H1 (cell line): ENCODE measurements around the gene MFAP3L. TPM values are rescaled to one million over a fixed set of nuclear protein-coding genes. Genes with fewer than 3 reads are reported as not detected.

Experiments used
- CTCF ChIA-PET: fragments of 300-600 bp; sonication (Branson Sonifier 250); formaldehyde crosslinking; loops from one replicate; lab custom pipeline; 2021; ENCODE audit not compliant: partially characterized antibody; lab: Charles Lee
- POLR2A ChIA-PET: fragments of 300-600 bp; sonication (Branson Sonifier 250); formaldehyde crosslinking; loops from one replicate; lab custom pipeline; 2021; ENCODE audit warnings: inconsistent platforms; ENCODE audit not compliant: partially characterized antibody; lab: Charles Lee
- DNase-seq, 2 experiments: peaks; one replicate each; pipeline versions ENCODE4 v3.0.0 to v3.0.0-alpha.2; 2010 to 2022; ENCODE audit warnings: low spot score in 2 of 2, low read depth in 1 of 2, mixed read lengths in 1 of 2
- FAIRE-seq: peaks from 2 replicates; lab custom pipeline; 2011; peaks lifted over from hg19 to GRCh38; lab: Jason Lieb, UNC
- H2AFZ ChIP-seq: 2 replicates; pipeline ENCODE4 v1.8.1; 2012; ENCODE audit warnings: low read length, inconsistent platforms
- H2AK5ac ChIP-seq: 2 replicates; pipeline ENCODE4 v1.6.1; 2013; ENCODE audit warnings: low read depth, low read length
- H2BK120ac ChIP-seq: replicated peaks from 2 replicates; pipeline ENCODE3; 2013; ENCODE audit warnings: low read depth, low read length, inconsistent platforms
- H2BK12ac ChIP-seq: 2 replicates; pipeline ENCODE4 v1.6.1; 2013; ENCODE audit warnings: low read depth, low read length
- H2BK15ac ChIP-seq: 2 replicates; pipeline ENCODE4 v1.6.1; 2013; ENCODE audit warnings: low read length
- H2BK20ac ChIP-seq: 2 replicates; pipeline ENCODE4 v1.6.1; 2013; ENCODE audit warnings: low read length
- H2BK5ac ChIP-seq: 2 replicates; pipeline ENCODE4 v1.6.1; 2013; ENCODE audit warnings: low read depth, low read length
- H3K14ac ChIP-seq: 2 replicates; pipeline ENCODE4 v1.6.1; 2013; ENCODE audit warnings: inconsistent platforms; ENCODE audit not compliant: insufficient read length
- H3K18ac ChIP-seq: 2 replicates; pipeline ENCODE4 v1.6.1; 2013; ENCODE audit warnings: low read length; ENCODE audit errors: extremely low read depth
- H3K23ac ChIP-seq: 2 replicates; pipeline ENCODE4 v1.6.1; 2013; ENCODE audit warnings: inconsistent platforms; ENCODE audit not compliant: insufficient read length
- H3K23me2 ChIP-seq: 2 replicates; pipeline ENCODE4 v1.6.1; 2013; ENCODE audit warnings: low read depth, low read length
- H3K27ac ChIP-seq: 2 replicates; pipeline ENCODE4 v1.6.1; 2011; ENCODE audit warnings: low read depth, low read length, inconsistent platforms
- H3K27me3 ChIP-seq, 4 experiments: replicated peaks in 1 of 4; 1 replicate in 1 of 4; 2 replicates in 3 of 4; pipeline versions ENCODE4 v1.6.1 to v1.8.1; 2011 to 2013; ENCODE audit warnings: low read length in 3 of 4, mild to moderate bottlenecking in 3 of 4, inconsistent platforms in 2 of 4, mixed read lengths in 2 of 4, moderate library complexity in 1 of 4; ENCODE audit not compliant: control insufficient read depth in 3 of 4, insufficient read depth in 3 of 4; ENCODE audit errors: extremely low read depth in 1 of 4
- H3K36me3 ChIP-seq, 4 experiments: 2 replicates each; pipeline versions ENCODE4 v1.6.1 to v1.8.1; 2011 to 2013; ENCODE audit warnings: mild to moderate bottlenecking in 4 of 4, low read length in 3 of 4, moderate library complexity in 2 of 4, control low read depth in 1 of 4, inconsistent platforms in 1 of 4; ENCODE audit not compliant: insufficient read depth in 4 of 4, control insufficient read depth in 2 of 4
- H3K4ac ChIP-seq: replicated peaks from 2 replicates; pipeline ENCODE3; 2013; ENCODE audit warnings: low read length, low read depth, mixed read lengths, inconsistent platforms; ENCODE audit not compliant: insufficient read length
- H3K4me1 ChIP-seq, 4 experiments: replicated peaks in 1 of 4; 1 replicate in 1 of 4; 2 replicates in 3 of 4; pipeline versions ENCODE4 v1.6.1 to v1.8.1; 2011 to 2013; ENCODE audit warnings: low read length in 3 of 4, inconsistent platforms in 2 of 4, mixed read lengths in 1 of 4; ENCODE audit not compliant: insufficient read depth in 4 of 4, control insufficient read depth in 3 of 4
- H3K4me2 ChIP-seq, 2 experiments: 2 replicates each; pipeline versions ENCODE4 v1.6.1 to v1.8.1; 2011 to 2013; ENCODE audit warnings: low read depth in 2 of 2, low read length in 2 of 2, control low read depth in 1 of 2, inconsistent platforms in 1 of 2, mild to moderate bottlenecking in 1 of 2; ENCODE audit not compliant: insufficient read depth in 1 of 2
- H3K4me3 ChIP-seq, 4 experiments: fragments of 200-600, 300-600 bp in 1 of 4; sonication (generic), shearing (Covaris generic), sonication (Bioruptor Twin) in 1 of 4; 2 replicates each; pipeline versions ENCODE4 v1.5.1 to v1.8.1; 2011 to 2016; ENCODE audit warnings: low read length in 4 of 4, low read depth in 3 of 4, control low read depth in 2 of 4, inconsistent platforms in 2 of 4, mild to moderate bottlenecking in 2 of 4, mixed read lengths in 1 of 4, moderate library complexity in 1 of 4; ENCODE audit not compliant: insufficient read depth in 2 of 4; ENCODE audit errors: extremely low read depth in 1 of 4
- H3K56ac ChIP-seq: replicated peaks from 2 replicates; pipeline ENCODE3; 2013; ENCODE audit warnings: low read depth, mild to moderate bottlenecking, mixed read lengths, low read length, inconsistent platforms; ENCODE audit not compliant: insufficient read length
- H3K79me1 ChIP-seq: 2 replicates; pipeline ENCODE4 v1.6.1; 2013; ENCODE audit warnings: low read depth, low read length, control low read depth
- H3K79me2 ChIP-seq, 2 experiments: 2 replicates each; pipeline versions ENCODE4 v1.6.1 to v1.8.1; 2012 to 2013; ENCODE audit warnings: low read length in 2 of 2, mild to moderate bottlenecking in 2 of 2, inconsistent platforms in 1 of 2; ENCODE audit not compliant: insufficient read depth in 2 of 2, control insufficient read depth in 1 of 2
- H3K9ac ChIP-seq, 4 experiments: replicated peaks in 1 of 4; 1 replicate in 1 of 4; 2 replicates in 3 of 4; pipeline versions ENCODE4 v1.6.1 to v1.8.1; 2011 to 2013; ENCODE audit warnings: low read depth in 3 of 4, low read length in 3 of 4, control low read depth in 2 of 4, mild to moderate bottlenecking in 2 of 4, moderate library complexity in 2 of 4, inconsistent platforms in 1 of 4; ENCODE audit errors: extremely low read depth in 1 of 4
- H3K9me3 ChIP-seq, 2 experiments: 2 replicates each; pipeline versions ENCODE4 v1.6.1 to v1.8.1; 2012 to 2013; ENCODE audit warnings: mild to moderate bottlenecking in 2 of 2, moderate library complexity in 2 of 2, control low read depth in 1 of 2, inconsistent platforms in 1 of 2, low read depth in 1 of 2, low read length in 1 of 2, mixed read lengths in 1 of 2; ENCODE audit not compliant: insufficient read depth in 2 of 2
- H4K20me1 ChIP-seq, 2 experiments: replicated peaks in 1 of 2; 2 replicates each; pipeline versions ENCODE3 to v1.8.1; 2011 to 2013; ENCODE audit warnings: inconsistent platforms in 2 of 2, low read length in 2 of 2, mild to moderate bottlenecking in 1 of 2; ENCODE audit not compliant: insufficient read depth in 2 of 2, control insufficient read depth in 1 of 2
- H4K5ac ChIP-seq: 2 replicates; pipeline ENCODE4 v1.6.1; 2013; ENCODE audit warnings: low read length, low read depth, mixed read lengths, inconsistent platforms; ENCODE audit not compliant: insufficient read length
- H4K8ac ChIP-seq: 2 replicates; pipeline ENCODE4 v1.8.0; 2013; ENCODE audit warnings: mild to moderate bottlenecking, moderate library complexity, low read length, inconsistent platforms; ENCODE audit not compliant: insufficient read depth; ENCODE audit errors: extremely low read depth
- H4K91ac ChIP-seq: replicated peaks from 2 replicates; pipeline ENCODE3; 2013; ENCODE audit warnings: low read length, mixed read lengths, inconsistent platforms; ENCODE audit not compliant: insufficient read length
- CEBPB ChIP-seq: IDR thresholded peaks from 2 replicates; pipeline ENCODE4 v1.6.1; 2012; ENCODE audit warnings: low read depth, low read length
- E2F6 ChIP-seq: IDR thresholded peaks from 2 replicates; pipeline ENCODE4 v1.6.1; 2012; ENCODE audit warnings: inconsistent platforms
- RNF2 ChIP-seq: fragments of 200-900, 300-1000 bp; sonication (generic); IDR thresholded peaks from 2 replicates; pipeline ENCODE4 v1.7.1; 2016; ENCODE audit warnings: borderline replicate concordance, low read depth, mild to moderate bottlenecking, antibody characterized with exemption, low read length; ENCODE audit not compliant: poor library complexity, severe bottlenecking; ENCODE audit errors: missing control alignments
- SAP30 ChIP-seq: fragments of 300-600 bp; sonication (generic); IDR thresholded peaks from 2 replicates; pipeline ENCODE4 v1.7.1; 2012; ENCODE audit warnings: low read length, moderate library complexity, mild to moderate bottlenecking, inconsistent platforms; ENCODE audit not compliant: insufficient read depth, insufficient replicate concordance
- SIN3A ChIP-seq, 2 experiments: IDR thresholded peaks in 1 of 2; conservative IDR thresholded peaks in 1 of 2; 2 replicates each; pipeline ENCODE4 v1.6.1; 2011 to 2012; ENCODE audit warnings: low read length in 2 of 2, improper control_type of control experiment in 1 of 2, low read depth in 1 of 2, mild to moderate bottlenecking in 1 of 2
- SRF ChIP-seq: IDR thresholded peaks from 2 replicates; pipeline ENCODE4 v1.6.1; 2011; ENCODE audit warnings: mild to moderate bottlenecking, low read depth, low read length, moderate library complexity
- TCF12 ChIP-seq: IDR thresholded peaks from 2 replicates; pipeline ENCODE4 v1.6.1; 2011; ENCODE audit warnings: low read depth, mild to moderate bottlenecking, low read length
- TEAD4 ChIP-seq: IDR thresholded peaks from 2 replicates; pipeline ENCODE4 v1.6.1; 2012; ENCODE audit warnings: low read depth, low read length, inconsistent platforms, mixed read lengths
- YY1 ChIP-seq: IDR thresholded peaks from 2 replicates; pipeline ENCODE4 v1.6.1; 2011; ENCODE audit warnings: low read depth, mild to moderate bottlenecking, low read length
- WGBS, 2 experiments: shearing (Covaris generic) in 1 of 2; methylation state at CpG; one replicate each; pipeline versions ENCODE4 v1.1.6 to v1.1.7; 2013 to 2015; ENCODE audit warnings: low lambda C conversion rate in 2 of 2, mixed read lengths in 2 of 2, inconsistent platforms in 1 of 2, low coverage in 1 of 2, missing lambda C conversion rate in 1 of 2; ENCODE audit not compliant: insufficient replicate concordance in 2 of 2, insufficient coverage in 1 of 2, insufficient read length in 1 of 2; ENCODE audit errors: extremely low coverage in 1 of 2, missing lambda C conversion rate in 1 of 2; 5-methylcytosine and 5-hydroxymethylcytosine counted together
- polyA plus RNA-seq, 7 experiments: library from polyadenylated mRNA; depleted of rRNA in 3 of 7; stranded (reverse) in 5 of 7; unstranded in 2 of 7; fragments of >200 nt in 5 of 7; fragments of 200-250 nt in 2 of 7; gene quantifications; 1 replicate in 5 of 7; 2 replicates in 1 of 7; 4 replicates in 1 of 7; pipeline versions ENCODE4 v1.2.1 to v1.2.3, GENCODE V29; 2011 to 2013; ENCODE audit warnings: missing spikeins in 2 of 7, mixed read lengths in 2 of 7
- total RNA-seq: library from RNA; stranded (reverse); fragmentation: NEBNext Ultra II Directional; extraction: Animal tissue kit (Norgen Biotek cat#: 25700); gene quantifications from 2 replicates; pipeline ENCODE4 v1.2.1, GENCODE V29; 2021

The MFAP3L gene
- total and polyA plus RNA-seq, 2 of the 8 experiments (the other 6 are each of a cell fraction or from before 2014, with no cell fraction given) = 7.0 to 9.8 TPM

- no peaks in the 10 kb centered on the region for H3K9me3 ChIP-seq
- 89% methylated on average over 1 of the region's 1 CpG; no CpG with 5 or more reads in 1 of the 2 experiments for WGBS, 2 experiments
- no peak overlapping the region for H4K91ac ChIP-seq
- H4K20me1 ChIP-seq = no peaks in the 10 kb centered on the region
- H3K56ac ChIP-seq = no peak overlapping the region
- no peaks in the 10 kb centered on the region for H3K27me3 ChIP-seq
- no peak overlapping the region for H3K27ac ChIP-seq
- no peaks in the 10 kb centered on the region for H3K23me2 ChIP-seq
- POLR2A ChIA-PET = no interaction called here
- H3K4me1 ChIP-seq = peaks cover 0 to 9% (median 2%) of the 10 kb centered on the region in 4 experiments; a peak in 3 of 7 replicates
- no peak overlapping the region for H4K5ac ChIP-seq
- H3K4ac ChIP-seq = no peak overlapping the region
- no peaks in the 10 kb centered on the region for H3K79me1 ChIP-seq
- CTCF ChIA-PET = interaction anchor here (1.3 kb wide), 1 partner anchor 8 kb away, joined by 5 read pairs; no protein-coding TSS in a partner anchor
- H3K18ac ChIP-seq = no peak overlapping the region
- peak overlapping the region; percentile 21; the same call in 1 of the 2 replicates for H2BK15ac ChIP-seq
- no peak overlapping the region for H3K4me3 ChIP-seq
- H2BK120ac ChIP-seq = no peak overlapping the region
- H3K23ac ChIP-seq = no peak overlapping the region
- H3K14ac ChIP-seq = no peak overlapping the region
- H2BK20ac ChIP-seq = no peak overlapping the region
- H2BK12ac ChIP-seq = no peak overlapping the region
- no peak overlapping the region for H3K9ac ChIP-seq
- FAIRE-seq (peak; percentile 71), DNase-seq (no peak)
- H4K8ac ChIP-seq = no peak overlapping the region
- no peak overlapping the region for H2AFZ ChIP-seq
- H3K79me2 ChIP-seq = no peaks in the 10 kb centered on the region
- H3K4me2 ChIP-seq = no peak overlapping the region
- no peaks in the 10 kb centered on the region for H3K36me3 ChIP-seq
- H2AK5ac ChIP-seq = no peak overlapping the region
- no peak for TF ChIP-seq SRF
- TF ChIP-seq E2F6 = no peak
- TF ChIP-seq SAP30 = no peak
- TF ChIP-seq TCF12 = no peak
- TF ChIP-seq SIN3A (conservative IDR thresholded peaks at IDR 0.05 in 1 of 2, IDR thresholded peaks at IDR 0.05 in 1 of 2; ENCODE audit: low read depth in 1 of 2, low read length in 2 of 2) = no peak
- TF ChIP-seq RNF2 = no peak
- no peak for TF ChIP-seq CEBPB
- no peak for TF ChIP-seq TEAD4
- no peak for TF ChIP-seq YY1
- H2BK5ac ChIP-seq = no peak overlapping the region
Observed at GRCh38 chr4:169976951-169977350, 49.2 kb downstream of the MFAP3L start.
